C4-2B (cell line): ENCODE results near the gene ADAMTS7.

ENCODE experiments used
- CTCF ChIP-seq: fragments of 450-650 bp; conservative IDR thresholded peaks from 2 replicates; pipeline ENCODE4 v1.5.1; 2017; ENCODE audit warnings: mild to moderate bottlenecking
- ZFX ChIP-seq: fragments of 450-650 bp; IDR thresholded peaks from 2 replicates; pipeline ENCODE4 v1.6.1; 2017

- TF ChIP-seq CTCF (peak; percentile 86), ZFX (no peak)
Measured at GRCh38 chr15:78808550-78808949, 2.7 kb downstream of the ADAMTS7 start.
